Astrocyte (in vitro differentiated cells and primary cell): ENCODE results near the gene CSKMT. TPM values are rescaled to one million over a fixed set of nuclear protein-coding genes. Genes with fewer than 3 reads are reported as not detected.

ENCODE experiments used
- DNase-seq: peaks from one replicate; pipeline ENCODE4 v3.0.0-alpha.2; 2010; ENCODE audit warnings: low read depth
- FAIRE-seq: peaks from 2 replicates; lab custom pipeline; 2011; peaks lifted over from hg19 to GRCh38; lab: Jason Lieb, UNC
- H2AFZ ChIP-seq: 2 replicates; pipeline ENCODE4 v1.6.0; 2012; ENCODE audit warnings: low read depth, low read length, inconsistent platforms
- H3K27ac ChIP-seq: 2 replicates; pipeline ENCODE4 v1.5.1; 2011; ENCODE audit warnings: low read depth, low read length, inconsistent platforms
- H3K27me3 ChIP-seq: 2 replicates; pipeline ENCODE4 v1.6.0; 2011; ENCODE audit warnings: low read length, inconsistent platforms; ENCODE audit not compliant: insufficient read depth
- H3K36me3 ChIP-seq: 2 replicates; pipeline ENCODE4 v1.5.1; 2011; ENCODE audit warnings: low read length, inconsistent platforms; ENCODE audit not compliant: insufficient read depth
- H3K4me1 ChIP-seq: 2 replicates; pipeline ENCODE4 v1.5.1; 2011; ENCODE audit warnings: low read length, inconsistent platforms; ENCODE audit not compliant: insufficient read depth
- H3K4me2 ChIP-seq: 2 replicates; pipeline ENCODE4 v1.6.0; 2012; ENCODE audit warnings: low read length, inconsistent platforms
- H3K4me3 ChIP-seq: 2 replicates; pipeline ENCODE4 v1.5.1; 2011; ENCODE audit warnings: low read depth, mild to moderate bottlenecking, low read length, inconsistent platforms; ENCODE audit not compliant: insufficient read depth
- H3K79me2 ChIP-seq: 2 replicates; pipeline ENCODE4 v1.6.0; 2012; ENCODE audit warnings: mild to moderate bottlenecking, low read length, inconsistent platforms; ENCODE audit not compliant: insufficient read depth
- H3K9ac ChIP-seq: 2 replicates; pipeline ENCODE4 v1.6.0; 2012; ENCODE audit warnings: mild to moderate bottlenecking, low read length, inconsistent platforms
- H3K9me3 ChIP-seq: 2 replicates; pipeline ENCODE4 v1.5.1; 2012; ENCODE audit warnings: low read depth, mild to moderate bottlenecking, low read length, inconsistent platforms; ENCODE audit not compliant: insufficient read depth
- H4K20me1 ChIP-seq: 2 replicates; pipeline ENCODE4 v1.6.0; 2012; ENCODE audit warnings: low read length, inconsistent platforms; ENCODE audit not compliant: insufficient read depth
- H3K27ac Mint-ChIP-seq: one replicate; pipeline ENCODE4 v1.8.0; 2021; ENCODE audit warnings: mild to moderate bottlenecking, mixed read lengths; ENCODE audit not compliant: unreplicated experiment
- H3K27me3 Mint-ChIP-seq: one replicate; pipeline ENCODE4 v1.8.0; 2021; ENCODE audit warnings: low read depth, mixed read lengths; ENCODE audit not compliant: unreplicated experiment
- H3K36me3 Mint-ChIP-seq: one replicate; pipeline ENCODE4 v1.8.0; 2021; ENCODE audit warnings: low read depth, mixed read lengths; ENCODE audit not compliant: unreplicated experiment
- H3K4me1 Mint-ChIP-seq: one replicate; pipeline ENCODE4 v1.8.0; 2021; ENCODE audit warnings: low read depth, mixed read lengths; ENCODE audit not compliant: unreplicated experiment
- H3K4me3 Mint-ChIP-seq: one replicate; pipeline ENCODE4 v1.8.0; 2021; ENCODE audit warnings: mild to moderate bottlenecking, moderate library complexity, mixed read lengths; ENCODE audit not compliant: unreplicated experiment
- H3K9me3 Mint-ChIP-seq: one replicate; pipeline ENCODE4 v1.8.0; 2021; ENCODE audit warnings: mild to moderate bottlenecking, mixed read lengths; ENCODE audit not compliant: unreplicated experiment
- CTCF ChIP-seq: IDR thresholded peaks from 2 replicates; pipeline ENCODE4 v1.5.1; 2011; ENCODE audit warnings: low read depth, mild to moderate bottlenecking, inconsistent platforms, low read length, moderate library complexity; ENCODE audit not compliant: insufficient read depth
- EZH2 ChIP-seq: IDR thresholded peaks from 2 replicates; pipeline ENCODE4 v1.6.1; 2012; ENCODE audit warnings: mild to moderate bottlenecking, low read length, inconsistent platforms; ENCODE audit not compliant: insufficient read depth
- total RNA-seq: library from RNA; stranded (reverse); gene quantifications from 2 replicates; pipeline ENCODE4 v1.2.1, GENCODE V29; 2021

Gene CSKMT
- total RNA-seq, 1 donor from 2014 or later: 23.3 TPM

- peak; percentile 58 for DNase-seq
- peaks cover 55% of the 10 kb centered on the region for H3K79me2 ChIP-seq
- H3K27me3 ChIP-seq: no peaks in the 10 kb centered on the region
- peak overlapping the region; percentile 97 for H3K4me3 ChIP-seq
- peaks cover 19% of the 10 kb centered on the region for H3K4me1 ChIP-seq
- H3K36me3 Mint-ChIP-seq: peaks cover 12% of the 10 kb centered on the region
- peak overlapping the region; percentile 96 for H3K4me3 Mint-ChIP-seq
- FAIRE-seq: no peak
- TF ChIP-seq EZH2 (no peak), CTCF (no peak)
- no peaks in the 10 kb centered on the region for H3K27me3 Mint-ChIP-seq
- H2AFZ ChIP-seq: no peak overlapping the region
- H3K4me1 Mint-ChIP-seq: peaks cover 12% of the 10 kb centered on the region
- H3K9me3 Mint-ChIP-seq: no peaks in the 10 kb centered on the region
- H3K27ac Mint-ChIP-seq: peak overlapping the region; percentile 92
- peaks cover 30% of the 10 kb centered on the region for H4K20me1 ChIP-seq
- no peaks in the 10 kb centered on the region for H3K9me3 ChIP-seq
- H3K36me3 ChIP-seq: peaks cover 12% of the 10 kb centered on the region
- peak overlapping the region; percentile 97 for H3K4me2 ChIP-seq
- H3K9ac ChIP-seq: peak overlapping the region; percentile 87
- H3K27ac ChIP-seq: peak overlapping the region; percentile 54
These were observed 617 bp downstream of the CSKMT start for GRCh38 chr11:62665599-62666258.

DNA sequence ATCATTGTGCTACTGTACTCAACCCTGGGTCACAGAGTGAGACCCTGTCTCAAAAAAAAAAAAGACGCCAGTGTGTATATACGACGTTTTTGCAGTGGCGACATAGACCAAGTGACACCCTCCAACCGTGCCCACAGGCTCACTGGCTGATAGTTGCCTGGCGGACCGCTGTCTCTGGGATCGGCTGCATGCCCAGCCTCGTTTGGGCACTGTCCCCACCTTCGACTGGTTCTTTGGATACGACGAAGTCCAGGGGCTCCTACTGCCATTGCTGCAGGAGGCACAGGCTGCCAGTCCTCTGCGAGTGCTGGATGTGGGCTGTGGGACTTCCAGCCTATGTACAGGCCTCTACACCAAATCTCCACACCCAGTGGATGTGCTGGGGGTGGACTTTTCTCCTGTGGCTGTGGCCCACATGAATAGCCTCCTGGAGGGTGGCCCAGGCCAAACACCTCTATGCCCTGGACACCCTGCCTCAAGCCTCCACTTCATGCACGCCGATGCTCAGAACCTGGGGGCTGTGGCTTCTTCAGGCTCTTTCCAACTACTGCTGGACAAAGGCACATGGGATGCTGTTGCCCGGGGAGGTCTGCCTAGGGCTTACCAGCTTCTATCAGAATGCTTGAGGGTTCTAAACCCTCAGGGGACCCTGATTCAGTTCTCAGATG, 1.3 kb downstream of the CSKMT start:
- H3K4me3 ChIP-seq: peak overlapping the region; percentile 97
- H3K4me3 Mint-ChIP-seq: peak overlapping the region; percentile 96
- H3K79me2 ChIP-seq: peaks cover 61% of the 10 kb centered on the region

More for the DNA sequence above, 1.3 kb downstream of the CSKMT start:
- Histone ChIP-seq H3K9me3 (no peaks in the 10 kb centered on the region), H3K4me1 (peaks cover 23% of the 10 kb centered on the region), H3K27ac (peak overlapping the region; percentile 54), H3K27me3 (no peaks in the 10 kb centered on the region), H3K4me2 (peak overlapping the region; percentile 97), H2AFZ (no peak overlapping the region), H4K20me1 (peaks cover 30% of the 10 kb centered on the region), H3K36me3 (peaks cover 11% of the 10 kb centered on the region), H3K9ac (peak overlapping the region; percentile 87)
- no peak for DNase-seq
- Mint-ChIP-seq H3K4me1 (peaks cover 15% of the 10 kb centered on the region), H3K9me3 (no peaks in the 10 kb centered on the region), H3K27me3 (no peaks in the 10 kb centered on the region), H3K36me3 (peaks cover 12% of the 10 kb centered on the region), H3K27ac (peak overlapping the region; percentile 80)
- no peak for FAIRE-seq
- TF ChIP-seq EZH2: no peak
- no peak for TF ChIP-seq CTCF
